HUES64 (cell line): ENCODE results near the gene CASZ1.

Experiments
- H3K27ac ChIP-seq: 2 replicates; pipeline ENCODE4 v1.7.0; 2013; ENCODE audit warnings: low read depth, low read length, inconsistent platforms
- H3K27me3 ChIP-seq: 2 replicates; pipeline ENCODE4 v1.6.1; 2013; ENCODE audit warnings: mild to moderate bottlenecking, low read length; ENCODE audit not compliant: insufficient read depth
- H3K36me3 ChIP-seq: 2 replicates; pipeline ENCODE4 v1.6.1; 2013; ENCODE audit warnings: mild to moderate bottlenecking, low read length; ENCODE audit not compliant: insufficient read depth
- H3K4me1 ChIP-seq: 2 replicates; pipeline ENCODE4 v1.6.1; 2013; ENCODE audit warnings: mild to moderate bottlenecking, low read length, moderate library complexity; ENCODE audit not compliant: insufficient read depth
- H3K4me3 ChIP-seq: 2 replicates; pipeline ENCODE4 v1.5.1; 2013; ENCODE audit warnings: mild to moderate bottlenecking, low read length, moderate library complexity
- H3K9ac ChIP-seq: 2 replicates; pipeline ENCODE4 v1.6.1; 2013; ENCODE audit warnings: mild to moderate bottlenecking, low read depth, low read length
- H3K9me3 ChIP-seq: 2 replicates; pipeline ENCODE4 v1.6.1; 2013; ENCODE audit warnings: low read depth, low read length; ENCODE audit not compliant: insufficient read depth
- WGBS: fragments of 150-250, 120-280 bp; methylation state at CpG from one replicate; pipeline ENCODE4 v1.1.7; 2013; ENCODE audit warnings: missing lambda C conversion rate; 5-methylcytosine and 5-hydroxymethylcytosine counted together

The CASZ1 gene

DNA sequence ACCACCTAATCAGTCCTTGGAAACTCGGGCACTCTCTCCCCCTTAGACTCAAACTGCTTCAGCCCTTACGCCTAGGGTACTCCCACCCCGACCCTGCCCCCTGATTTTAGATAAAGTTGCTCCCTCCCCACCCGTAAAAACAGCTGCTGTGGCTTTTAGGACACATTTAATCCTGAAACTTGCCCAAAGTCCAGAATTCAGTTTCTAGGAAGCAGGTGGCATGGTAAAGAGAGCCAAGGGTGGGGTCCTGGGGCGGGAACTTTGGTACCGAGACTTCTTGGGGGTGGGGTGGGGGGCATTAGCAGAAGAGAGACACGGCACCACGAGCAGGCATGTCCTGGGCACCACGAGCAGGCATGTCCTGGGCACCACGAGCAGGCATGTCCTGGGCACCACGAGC is 52.4 kb downstream of the CASZ1 start:
- WGBS = 87% methylated on average over 7 of the region's 11 CpGs
- H3K4me1 ChIP-seq = peaks cover 7% of the 10 kb centered on the region; the same call in 1 of the 2 replicates

DNA sequence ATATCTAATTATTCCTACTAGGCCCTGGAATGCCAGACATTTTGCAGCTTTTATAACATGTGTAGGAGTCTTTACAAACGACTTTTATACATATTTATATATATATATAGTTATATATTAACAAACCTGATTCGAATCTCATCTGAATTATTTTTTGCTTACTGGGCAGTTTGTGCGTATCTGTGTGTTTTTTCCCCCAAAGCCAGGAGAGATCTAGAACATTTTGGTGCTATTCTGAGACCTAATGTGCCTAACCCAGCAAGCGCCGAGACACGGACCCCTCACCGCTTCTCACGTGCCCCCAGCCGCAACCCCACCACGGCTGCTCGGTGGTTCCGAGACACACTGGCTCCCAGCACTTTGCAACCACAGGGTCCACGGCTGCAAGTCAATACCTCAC is 54.8 kb downstream of the CASZ1 start:
- Histone ChIP-seq H3K9ac (no peak overlapping the region), H3K4me3 (no peak overlapping the region), H3K36me3 (no peaks in the 10 kb centered on the region), H3K27ac (no peak overlapping the region), H3K4me1 (peaks cover 16% of the 10 kb centered on the region), H3K9me3 (no peaks in the 10 kb centered on the region), H3K27me3 (no peaks in the 10 kb centered on the region)
- 93% methylated on average over 12 of the region's 13 CpGs for WGBS

More for the DNA sequence above, 52.4 kb downstream of the CASZ1 start:
- Histone ChIP-seq H3K27me3 (no peaks in the 10 kb centered on the region), H3K27ac (no peak overlapping the region), H3K9ac (no peak overlapping the region), H3K4me3 (no peak overlapping the region), H3K36me3 (no peaks in the 10 kb centered on the region), H3K9me3 (no peaks in the 10 kb centered on the region)

DNA sequence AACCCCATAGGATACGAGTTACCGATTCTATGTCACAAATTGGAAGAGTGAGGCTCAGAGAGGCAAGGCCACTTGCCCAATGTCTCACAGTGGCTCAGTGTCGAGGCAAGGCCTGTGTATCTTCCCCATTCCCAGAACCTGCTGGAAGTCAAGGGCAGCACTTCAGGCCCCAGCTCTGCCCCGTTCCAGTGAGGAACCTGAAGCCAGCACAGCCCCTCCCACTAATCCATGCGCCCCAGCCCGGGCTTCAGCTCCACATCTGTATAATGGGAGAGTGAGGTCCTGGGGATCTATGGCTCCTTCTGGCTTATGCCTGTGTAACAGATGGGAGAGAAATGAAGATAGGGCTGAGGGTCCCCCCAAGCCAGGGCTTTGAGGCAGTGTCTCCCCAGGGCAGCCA is 56.3 kb downstream of the CASZ1 start:
- H3K27ac ChIP-seq = no peak overlapping the region
- H3K4me3 ChIP-seq = no peak overlapping the region
- H3K4me1 ChIP-seq = peaks cover 16% of the 10 kb centered on the region
- H3K27me3 ChIP-seq = no peaks in the 10 kb centered on the region
- no peak overlapping the region for H3K9ac ChIP-seq
- 89% methylated on average over 6 of the region's 6 CpGs for WGBS
- no peaks in the 10 kb centered on the region for H3K9me3 ChIP-seq
- H3K36me3 ChIP-seq = no peaks in the 10 kb centered on the region

DNA sequence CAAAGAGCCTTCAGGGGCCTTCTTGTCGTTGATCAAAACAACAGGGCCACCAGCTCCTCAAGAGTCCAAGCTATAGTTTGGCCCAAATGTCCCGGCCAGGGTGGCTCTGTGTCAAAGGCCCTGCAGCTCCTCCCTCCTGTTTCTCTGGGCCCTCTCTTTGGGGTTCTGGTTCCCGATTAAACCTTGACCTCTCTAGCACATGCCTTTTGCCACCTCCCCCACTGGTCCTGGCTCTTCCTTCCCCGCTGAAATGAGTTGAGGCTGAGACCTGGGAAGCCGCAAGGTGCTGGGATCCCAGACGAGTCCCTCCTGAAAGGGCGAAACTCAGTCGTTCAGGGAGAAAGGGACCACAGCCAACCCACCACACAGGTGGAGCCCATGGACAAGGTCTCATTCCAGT is 56.9 kb downstream of the CASZ1 start:
- Histone ChIP-seq H3K9me3 (no peaks in the 10 kb centered on the region), H3K36me3 (no peaks in the 10 kb centered on the region), H3K27ac (no peak overlapping the region), H3K4me3 (no peak overlapping the region), H3K4me1 (peaks cover 21% of the 10 kb centered on the region), H3K27me3 (no peaks in the 10 kb centered on the region), H3K9ac (no peak overlapping the region)
- WGBS = 87% methylated on average over 8 of the region's 8 CpGs

DNA sequence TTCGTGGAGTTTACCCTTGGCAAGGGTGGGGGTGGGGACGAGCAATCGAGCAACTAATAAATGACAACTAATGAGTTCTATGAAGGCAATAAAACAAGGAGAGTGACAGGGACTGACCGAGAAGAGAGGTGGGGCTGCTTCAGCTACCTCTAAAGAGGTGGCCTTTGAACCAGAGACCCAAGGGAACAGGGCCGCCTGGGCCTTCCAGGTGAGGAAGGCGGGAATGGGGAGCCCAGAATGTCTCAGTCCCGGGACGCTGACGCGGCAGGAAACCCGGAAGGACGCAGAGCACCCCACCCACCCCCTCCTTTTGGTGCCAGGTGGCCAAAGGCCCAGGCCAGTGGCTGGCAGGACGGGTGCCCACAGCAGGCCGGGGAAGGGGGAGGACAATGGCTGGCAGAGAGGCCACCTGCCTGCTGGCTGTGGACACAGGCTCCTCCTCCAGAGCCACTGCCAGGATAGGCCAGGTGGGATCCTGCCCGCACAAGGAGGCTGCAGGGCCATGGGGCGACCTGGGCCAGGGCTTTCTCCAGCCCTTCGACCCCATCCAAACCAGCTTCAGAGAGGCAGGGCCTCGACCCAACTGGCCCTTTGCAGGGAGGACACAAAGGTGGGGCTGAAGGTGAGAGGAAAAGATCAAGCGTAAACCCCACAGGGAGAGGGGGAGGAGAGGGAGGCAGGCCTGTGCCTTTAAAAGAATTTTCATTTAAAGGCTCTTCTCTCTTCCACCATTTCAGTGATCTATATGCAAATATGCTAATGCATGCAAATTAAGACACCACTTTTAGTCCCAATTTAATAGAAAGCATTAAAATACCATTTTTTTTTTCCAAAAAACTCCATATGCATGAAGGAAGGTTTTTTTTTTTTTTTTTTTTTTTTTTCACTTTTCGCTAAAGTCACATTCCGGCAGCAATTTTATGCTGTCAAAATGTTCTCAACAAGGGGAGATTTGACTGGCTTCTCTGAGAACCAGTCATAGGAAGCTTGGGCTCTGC is 58.1 kb downstream of the CASZ1 start:
- Histone ChIP-seq H3K9me3 (no peaks in the 10 kb centered on the region), H3K27me3 (no peaks in the 10 kb centered on the region), H3K27ac (no peak overlapping the region), H3K36me3 (no peaks in the 10 kb centered on the region), H3K9ac (no peak overlapping the region), H3K4me1 (peaks cover 32% of the 10 kb centered on the region), H3K4me3 (no peak overlapping the region)
- 81% methylated on average over 21 of the region's 21 CpGs for WGBS

DNA sequence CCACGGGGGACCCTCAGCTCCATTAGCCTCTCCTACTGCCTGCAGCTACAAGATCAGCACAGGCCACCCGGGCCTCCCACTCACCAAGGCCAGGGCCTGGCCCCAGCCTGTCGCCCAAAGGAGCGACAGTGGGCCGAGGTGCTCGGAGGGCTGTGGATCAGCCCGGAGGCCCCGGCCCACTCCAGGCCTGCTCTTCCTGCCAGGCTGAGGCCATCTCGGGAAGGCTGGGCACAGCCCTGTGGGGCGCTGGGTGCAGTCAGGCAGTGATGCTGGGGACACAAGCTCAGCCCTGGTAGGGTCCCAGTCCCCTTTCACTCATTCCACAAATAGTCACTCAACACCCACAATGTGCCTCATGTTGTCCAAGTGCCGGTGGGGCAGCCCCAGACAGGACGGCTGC is 58.8 kb downstream of the CASZ1 start:
- Histone ChIP-seq H3K9me3 (no peaks in the 10 kb centered on the region), H3K27me3 (no peaks in the 10 kb centered on the region)
- 92% methylated on average over 12 of the region's 12 CpGs for WGBS

DNA sequence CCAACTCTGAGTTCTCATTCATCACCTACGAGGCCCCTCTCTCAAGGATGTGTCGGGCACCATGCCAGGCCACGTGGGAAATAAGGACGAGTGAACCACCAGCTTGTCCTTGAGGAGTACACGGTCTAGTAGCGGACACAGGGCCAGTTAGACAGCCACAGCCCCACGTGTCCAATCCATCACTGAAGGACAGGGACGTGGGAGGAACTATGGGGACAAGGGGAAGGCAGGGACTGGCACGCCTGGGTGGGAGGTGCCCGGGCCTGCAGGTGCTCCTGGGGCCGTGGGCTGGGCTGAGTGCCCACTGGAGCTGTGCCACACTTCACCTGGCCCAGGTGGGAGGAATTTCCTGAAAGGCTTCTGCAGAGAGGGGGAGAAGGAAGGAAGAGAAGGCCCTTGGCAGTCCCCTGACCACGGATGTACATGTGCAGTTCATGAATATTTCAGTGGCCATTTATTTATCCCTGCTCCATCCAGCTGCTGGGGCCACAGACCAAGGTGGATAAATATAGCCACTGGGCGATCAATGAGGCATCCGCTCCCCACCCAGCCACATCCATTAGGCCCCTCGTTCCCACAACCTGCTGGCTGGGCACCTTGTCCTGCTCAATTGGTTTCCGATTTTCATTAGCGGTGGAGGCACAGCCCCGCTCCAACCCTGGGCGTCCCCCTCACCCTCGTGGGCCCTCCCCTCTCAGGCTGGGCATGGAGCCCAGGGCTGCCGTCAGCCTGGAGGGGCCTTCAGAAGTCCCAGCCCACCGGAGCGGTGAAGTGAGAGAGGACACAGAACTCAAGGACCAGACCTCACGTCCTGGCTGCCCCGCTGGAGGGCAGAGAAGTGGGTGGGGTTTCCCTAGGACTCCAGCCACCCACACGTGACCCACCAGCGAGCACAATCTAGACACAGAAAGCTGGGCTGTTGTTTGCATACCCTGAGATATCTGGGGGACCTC is 59.5 kb downstream of the CASZ1 start:
- no peaks in the 10 kb centered on the region for H3K9me3 ChIP-seq
- peaks cover 32% of the 10 kb centered on the region for H3K4me1 ChIP-seq
- 90% methylated on average over 27 of the region's 27 CpGs for WGBS
- H3K4me3 ChIP-seq = no peak overlapping the region
- no peak overlapping the region for H3K27ac ChIP-seq
- no peaks in the 10 kb centered on the region for H3K27me3 ChIP-seq
- no peaks in the 10 kb centered on the region for H3K36me3 ChIP-seq
- no peak overlapping the region for H3K9ac ChIP-seq

More for the DNA sequence above, 58.8 kb downstream of the CASZ1 start:
- Histone ChIP-seq H3K27ac (no peak overlapping the region), H3K4me3 (no peak overlapping the region), H3K4me1 (peaks cover 32% of the 10 kb centered on the region), H3K9ac (no peak overlapping the region), H3K36me3 (no peaks in the 10 kb centered on the region)

DNA sequence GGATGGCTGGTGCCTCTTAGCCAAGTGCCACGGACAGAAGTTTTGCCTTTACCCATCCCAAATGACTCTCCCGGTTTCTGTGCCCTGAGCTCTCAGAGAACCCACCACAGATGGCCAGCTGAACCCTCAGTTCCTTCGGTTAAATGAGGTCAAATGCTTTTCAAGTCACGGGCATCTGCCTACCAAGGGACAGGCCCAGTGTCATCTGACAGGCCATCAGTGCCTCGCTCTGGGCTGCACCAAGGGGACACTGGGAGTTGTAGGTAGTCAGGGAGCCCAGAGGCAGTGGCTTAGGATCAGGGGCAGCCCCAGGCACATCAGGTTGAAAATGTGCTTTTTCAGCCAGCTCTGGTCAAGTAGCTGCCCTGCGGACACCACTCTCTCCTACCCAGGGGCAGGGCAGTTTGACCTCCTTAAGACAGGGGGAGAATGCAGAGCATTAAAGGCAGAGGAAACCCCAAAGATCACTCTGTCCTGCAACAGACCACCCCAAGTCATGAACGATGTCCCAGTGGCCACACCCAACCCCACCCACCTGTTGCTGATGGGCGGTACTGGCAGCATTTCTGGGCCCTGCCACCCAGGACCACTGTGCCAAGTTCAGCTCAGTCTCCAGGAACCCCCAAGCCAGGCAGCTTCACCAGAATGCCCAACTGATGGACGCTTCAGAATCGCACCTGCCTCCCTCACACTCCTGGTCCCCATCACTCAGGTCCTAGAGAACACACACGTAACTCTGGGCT is 60.7 kb downstream of the CASZ1 start:
- H3K9ac ChIP-seq = no peak overlapping the region
- H3K36me3 ChIP-seq = no peaks in the 10 kb centered on the region
- no peaks in the 10 kb centered on the region for H3K27me3 ChIP-seq
- WGBS = 86% methylated on average over 11 of the region's 11 CpGs
- peaks cover 32% of the 10 kb centered on the region for H3K4me1 ChIP-seq
- H3K4me3 ChIP-seq = no peak overlapping the region
- H3K9me3 ChIP-seq = no peaks in the 10 kb centered on the region
- no peak overlapping the region for H3K27ac ChIP-seq

DNA sequence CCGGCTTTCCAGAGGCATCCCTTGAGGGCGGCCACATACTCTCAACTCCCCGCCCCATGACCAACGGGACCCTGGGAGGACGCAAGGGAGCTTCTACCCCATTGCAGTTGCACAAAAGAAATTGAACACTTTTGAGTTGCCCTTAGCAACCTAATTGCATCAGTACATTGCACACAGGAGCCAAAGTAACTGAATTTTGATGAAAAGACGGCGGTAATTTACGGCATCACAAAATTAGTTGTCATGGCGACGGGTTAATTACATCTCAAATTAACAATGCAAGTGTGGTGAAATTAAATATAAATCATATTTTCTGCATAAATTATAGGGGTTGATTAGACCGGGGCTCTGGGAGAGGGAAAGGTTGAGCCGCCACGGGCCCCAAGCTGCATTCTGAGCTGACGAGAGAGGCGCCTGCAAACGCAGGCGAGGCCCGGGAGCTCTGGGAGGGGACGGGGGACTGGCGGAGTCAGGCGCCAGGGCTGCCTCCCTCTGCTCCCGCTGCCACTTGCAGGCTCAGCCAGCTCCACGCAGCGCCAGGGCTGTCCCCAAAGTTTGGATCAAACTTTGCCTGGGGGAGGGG is 61.4 kb downstream of the CASZ1 start:
- Histone ChIP-seq H3K9me3 (no peaks in the 10 kb centered on the region), H3K4me3 (no peak overlapping the region), H3K36me3 (no peaks in the 10 kb centered on the region), H3K4me1 (peaks cover 32% of the 10 kb centered on the region), H3K27me3 (no peaks in the 10 kb centered on the region), H3K27ac (peak overlapping the region; percentile 25), H3K9ac (0 out of 2 replicates have a peak overlapping the region, but pooled peaks have one; percentile 19)
- WGBS = 63% methylated on average over 24 of the region's 24 CpGs

DNA sequence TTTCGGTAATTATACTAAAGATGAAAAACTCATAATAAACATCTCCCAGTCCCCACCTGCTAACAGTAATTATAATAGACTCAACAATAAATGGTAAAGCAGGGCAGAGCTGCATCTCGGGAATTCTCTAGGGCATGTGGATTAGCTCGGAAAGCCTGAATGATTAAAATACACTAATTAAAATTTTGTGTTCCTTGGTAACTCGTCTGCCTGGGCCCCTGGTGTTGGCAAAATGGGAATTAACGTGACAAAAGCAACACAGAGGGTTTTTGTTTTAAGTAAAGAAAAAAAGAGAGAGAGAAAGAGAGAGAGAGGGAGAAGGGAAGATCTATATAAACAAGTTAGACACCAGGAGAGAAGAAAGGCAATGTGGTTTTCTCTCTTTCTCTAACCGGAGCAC is 62.1 kb downstream of the CASZ1 start:
- H3K27me3 ChIP-seq = no peaks in the 10 kb centered on the region
- H3K27ac ChIP-seq = peak overlapping the region; percentile 25
- no peaks in the 10 kb centered on the region for H3K9me3 ChIP-seq
- WGBS = 54% methylated on average over 4 of the region's 6 CpGs
- H3K9ac ChIP-seq = 0 out of 2 replicates have a peak overlapping the region, but pooled peaks have one; percentile 19
- H3K36me3 ChIP-seq = no peaks in the 10 kb centered on the region
- H3K4me1 ChIP-seq = peaks cover 26% of the 10 kb centered on the region
- H3K4me3 ChIP-seq = no peak overlapping the region
